Activated T-cell treated with anti-CD3 and anti-CD28 coated beads, Interleukin-2, amount 50 U/mL, for 1 hour (primary cell): Measurements from ENCODE around the gene AGAP3.
A peak's percentile ranks its signal among the peaks of the same experiment; 100 is the strongest.

Source experiments
- DNase-seq: peaks from one replicate; pipeline ENCODE4 v3.0.0-alpha.2; 2020

The AGAP3 gene

DNA sequence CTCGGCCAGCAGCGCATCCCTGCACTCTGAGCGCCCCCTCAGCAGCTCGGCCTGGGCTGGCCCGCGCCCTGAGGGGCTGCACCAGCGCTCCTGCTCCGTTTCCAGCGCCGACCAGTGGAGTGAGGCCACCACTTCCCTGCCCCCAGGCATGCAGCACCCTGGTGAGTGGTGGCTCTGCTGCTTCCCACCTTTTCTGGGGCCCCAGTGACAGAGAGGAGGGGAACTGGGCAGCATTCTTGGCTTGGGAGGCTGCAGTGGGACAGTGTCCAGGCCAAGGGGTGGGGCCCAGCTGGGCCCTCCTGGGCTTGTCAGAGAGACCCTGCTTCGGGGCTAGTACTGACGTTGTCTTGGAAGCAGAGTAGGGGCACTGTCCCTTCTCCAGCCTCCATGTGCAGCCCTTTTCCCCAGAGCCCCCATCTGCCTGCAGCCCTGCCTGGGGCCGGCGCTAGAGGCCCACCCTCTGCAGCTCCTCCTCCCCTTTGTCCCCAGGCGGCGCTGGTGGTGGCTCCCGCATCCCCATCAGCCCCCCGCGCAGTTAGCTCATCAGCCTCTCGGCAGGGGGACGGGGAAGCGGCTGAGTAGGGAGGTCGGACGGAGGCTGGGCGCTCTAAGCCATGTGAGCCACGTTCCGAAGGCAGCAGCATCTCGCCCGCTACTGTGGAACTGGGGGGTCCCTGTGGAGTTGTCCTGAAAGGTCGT is 52.0 kb downstream of the AGAP3 start:
- DNase-seq: peak; percentile 13

DNA sequence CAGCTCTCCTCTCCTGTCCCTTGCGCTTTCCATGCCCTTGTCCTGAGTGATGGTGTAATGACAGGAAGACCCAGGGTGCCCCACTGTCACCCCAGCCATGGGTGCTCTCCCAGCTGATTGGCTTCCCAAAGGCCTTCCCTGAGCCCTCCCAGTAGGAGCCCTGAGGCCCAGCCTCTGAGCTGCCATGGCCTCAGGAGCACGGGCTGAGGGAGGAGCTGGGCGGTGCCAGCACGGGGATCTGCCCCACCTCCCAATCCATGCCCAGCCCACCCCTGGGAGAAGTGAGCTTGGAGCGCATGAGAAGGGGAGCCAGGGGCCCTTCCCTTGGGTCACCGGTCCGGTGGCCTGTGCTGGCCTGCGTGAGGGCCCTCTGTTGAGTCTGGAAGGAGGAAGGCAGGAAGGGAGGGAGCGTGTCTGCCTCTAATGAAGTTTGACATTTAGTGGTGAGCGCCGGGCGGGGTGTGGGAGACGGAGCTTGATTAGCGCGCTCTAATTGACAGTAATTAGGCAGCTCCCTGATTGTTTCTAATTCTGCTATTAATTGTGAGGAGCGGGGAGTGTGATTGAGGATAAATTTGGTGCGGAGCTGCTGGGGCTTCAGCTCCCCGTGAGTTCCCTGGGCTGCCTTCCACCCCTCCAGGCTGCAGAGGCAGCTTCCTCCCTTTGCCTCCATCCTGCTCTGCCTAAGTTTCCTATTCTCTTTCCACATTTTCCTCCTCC is 53.0 kb downstream of the AGAP3 start:
- DNase-seq: peak; percentile 10

DNA sequence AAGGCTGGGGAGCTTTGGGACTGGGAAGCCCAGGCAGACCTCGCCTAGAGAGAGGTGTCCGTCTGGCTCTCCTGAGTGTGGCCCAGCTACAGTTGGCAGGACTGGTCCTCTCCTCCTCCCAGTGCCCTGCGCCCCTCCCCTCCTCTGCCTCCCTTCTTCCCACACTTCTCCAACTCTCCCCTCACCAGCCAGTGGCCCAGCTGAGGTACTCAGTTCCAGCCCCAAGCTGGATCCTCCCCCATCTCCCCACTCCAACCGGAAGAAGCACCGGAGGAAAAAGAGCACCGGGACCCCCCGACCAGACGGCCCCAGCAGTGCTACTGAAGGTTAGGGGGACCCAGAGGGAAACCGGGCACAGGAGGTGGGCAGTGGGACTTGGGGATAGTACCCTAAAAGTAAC is 53.5 kb downstream of the AGAP3 start:
- no peak for DNase-seq

DNA sequence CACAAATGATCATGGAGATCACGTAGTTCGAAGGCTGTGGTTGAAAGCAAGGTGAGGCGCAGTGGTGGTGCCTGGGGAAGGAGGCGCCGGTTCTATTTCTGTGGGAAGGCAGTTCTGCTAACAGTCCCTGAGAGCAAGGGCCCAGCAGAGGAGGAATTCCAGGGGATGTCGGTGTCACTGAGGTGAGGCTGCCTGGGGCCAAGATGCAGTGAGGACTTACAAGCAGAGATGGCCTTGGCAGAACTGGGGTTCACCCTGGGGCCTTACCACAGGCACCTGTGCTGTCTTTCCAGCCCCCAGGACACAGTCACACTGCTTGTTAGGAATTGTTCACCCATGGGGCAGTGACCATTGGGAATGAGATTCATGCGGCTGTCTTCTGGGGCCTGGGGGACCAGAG is 54.6 kb downstream of the AGAP3 start:
- peak; percentile 14 for DNase-seq

DNA sequence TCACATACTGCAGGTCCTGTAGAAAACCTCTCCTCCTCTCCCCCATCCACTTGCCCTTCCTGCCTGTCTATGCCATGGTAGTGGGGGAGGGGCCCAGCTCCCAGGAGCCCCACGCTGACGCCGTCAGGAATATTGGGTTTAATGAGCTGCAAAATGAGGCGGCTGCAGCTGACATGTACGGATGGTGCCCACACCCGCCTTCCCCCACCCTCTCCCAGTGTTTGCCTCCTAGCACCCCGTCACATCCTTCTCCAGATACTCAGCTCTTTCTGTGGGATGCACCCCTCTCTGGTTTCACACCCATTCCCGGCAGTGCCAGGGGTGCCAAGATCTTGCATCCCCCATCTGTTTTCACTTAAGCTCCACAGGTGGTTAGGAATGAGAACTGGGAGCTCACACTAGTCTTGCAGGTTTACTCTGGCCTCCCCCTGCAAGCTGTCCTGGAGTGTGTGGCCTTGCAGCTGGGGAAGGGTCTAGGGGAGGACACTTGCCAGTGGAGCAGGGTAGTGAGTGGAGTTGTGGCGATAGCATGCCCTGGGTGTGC is 55.1 kb downstream of the AGAP3 start:
- peak; percentile 11 for DNase-seq

DNA sequence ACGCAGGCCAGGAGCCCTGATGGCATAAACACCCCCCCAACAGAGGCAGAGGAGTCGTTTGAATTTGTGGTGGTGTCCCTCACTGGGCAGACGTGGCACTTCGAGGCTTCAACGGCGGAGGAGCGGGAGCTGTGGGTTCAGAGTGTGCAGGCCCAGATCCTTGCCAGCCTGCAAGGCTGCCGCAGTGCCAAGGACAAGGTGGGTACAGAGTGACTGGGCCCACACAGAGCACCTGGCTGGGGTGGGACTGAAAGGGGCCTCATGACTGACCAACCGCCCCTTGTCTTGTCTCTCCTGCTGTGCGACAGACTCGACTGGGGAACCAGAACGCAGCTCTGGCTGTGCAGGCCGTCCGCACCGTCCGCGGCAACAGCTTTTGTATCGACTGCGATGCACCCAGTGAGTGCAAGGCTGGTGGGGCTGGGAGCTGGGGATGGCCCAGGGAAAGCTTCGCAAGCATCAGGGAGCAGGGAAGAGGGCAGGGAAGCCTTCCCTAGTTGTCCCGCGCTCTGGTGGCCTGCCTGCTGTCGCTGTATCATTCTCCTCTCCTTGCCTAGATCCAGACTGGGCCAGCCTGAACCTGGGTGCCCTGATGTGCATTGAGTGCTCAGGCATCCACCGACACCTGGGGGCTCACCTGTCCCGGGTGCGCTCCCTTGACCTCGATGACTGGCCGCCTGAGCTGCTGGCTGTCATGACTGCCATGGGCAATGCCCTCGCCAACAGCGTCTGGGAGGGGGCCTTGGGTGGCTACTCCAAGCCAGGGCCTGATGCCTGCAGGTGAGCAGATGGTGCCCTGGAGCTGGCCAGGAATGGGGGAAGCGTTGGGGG is 55.8 kb downstream of the AGAP3 start:
- DNase-seq: peak; percentile 11

DNA sequence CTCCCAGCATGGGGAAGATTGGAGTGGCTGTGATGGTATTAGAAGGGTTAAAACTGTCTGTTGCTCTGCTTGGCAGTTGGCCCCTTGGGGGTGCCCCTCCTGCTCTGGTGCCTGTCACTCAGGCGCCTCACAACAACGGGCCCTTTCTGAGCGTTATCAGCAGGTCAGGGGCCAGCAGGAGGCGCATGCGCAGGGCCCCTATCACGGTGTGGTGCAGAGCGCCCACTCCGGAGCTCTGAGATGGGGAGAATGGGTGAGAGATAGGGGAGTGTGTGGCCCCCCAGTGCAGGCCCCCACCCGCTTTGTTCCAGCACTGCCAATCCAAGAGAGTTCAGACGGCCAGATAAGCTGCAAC is 56.4 kb downstream of the AGAP3 start:
- DNase-seq: peak; percentile 10

DNA sequence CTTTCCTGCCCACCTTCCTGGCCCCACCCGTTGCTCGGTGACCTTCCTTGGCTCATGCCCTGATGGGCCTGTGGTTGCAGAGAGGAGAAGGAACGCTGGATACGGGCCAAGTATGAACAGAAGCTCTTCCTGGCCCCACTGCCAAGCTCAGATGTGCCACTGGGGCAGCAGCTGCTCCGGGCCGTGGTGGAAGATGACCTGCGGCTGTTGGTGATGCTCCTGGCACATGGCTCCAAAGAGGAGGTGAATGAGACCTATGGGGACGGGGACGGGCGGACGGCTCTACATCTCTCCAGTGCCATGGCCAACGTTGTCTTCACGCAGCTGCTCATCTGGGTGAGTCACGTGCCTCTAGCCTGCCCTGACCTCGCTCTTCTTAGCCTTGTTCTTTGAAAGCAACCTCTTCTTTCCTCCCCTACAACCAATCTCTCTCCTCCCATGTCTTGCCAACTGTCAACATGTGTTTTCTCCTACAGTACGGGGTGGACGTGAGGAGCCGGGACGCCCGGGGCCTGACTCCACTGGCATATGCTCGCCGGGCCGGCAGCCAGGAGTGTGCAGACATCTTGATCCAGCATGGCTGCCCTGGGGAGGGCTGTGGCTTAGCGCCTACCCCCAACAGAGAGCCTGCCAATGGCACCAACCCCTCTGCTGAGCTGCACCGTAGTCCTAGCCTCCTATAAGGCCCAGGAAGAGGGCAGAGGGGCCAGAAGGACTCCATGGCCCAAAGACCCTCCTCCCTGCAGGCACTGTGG is 57.2 kb downstream of the AGAP3 start:
- DNase-seq: peak; percentile 10

DNA sequence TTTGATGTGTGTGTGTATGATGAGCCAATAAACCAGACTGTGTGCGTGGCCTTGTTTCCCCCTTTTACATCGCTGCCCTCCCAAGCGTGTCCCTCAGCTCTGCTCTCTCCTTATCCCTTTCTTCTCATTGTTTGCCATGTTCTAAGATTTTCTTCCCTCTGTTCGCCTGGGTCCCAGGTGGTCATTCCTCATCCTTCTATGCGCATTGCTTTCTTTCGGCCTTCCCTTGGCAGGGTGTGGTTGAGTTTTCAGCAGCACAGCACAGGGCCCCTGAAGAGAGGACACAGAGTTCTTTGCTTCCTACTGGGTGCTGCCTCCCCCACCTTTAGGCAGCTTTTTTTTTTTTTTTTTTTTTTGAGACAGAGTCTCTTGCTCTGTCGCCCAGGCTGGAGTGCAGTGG is 58.1 kb downstream of the AGAP3 start:
- no peak for DNase-seq

DNA sequence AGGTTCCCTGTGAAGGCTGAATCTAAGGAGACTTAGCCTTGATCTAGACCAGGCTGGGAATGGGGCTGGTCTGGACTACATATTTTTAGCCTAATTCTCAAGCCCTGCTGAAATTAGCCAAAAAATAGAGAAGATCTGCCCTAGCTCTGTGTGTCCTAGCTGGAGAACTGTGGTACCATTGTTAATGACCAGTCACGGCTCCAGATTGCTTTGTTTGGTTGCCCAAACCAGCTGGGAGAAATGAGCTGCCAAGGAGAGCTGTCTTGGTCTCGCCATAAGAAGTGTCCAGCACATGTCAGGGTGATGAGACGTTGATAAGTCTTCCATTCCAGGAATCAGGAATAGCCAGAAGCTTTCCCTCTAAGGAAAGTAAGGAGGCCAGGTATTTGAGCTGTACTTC is 60.5 kb downstream of the AGAP3 start:
- no peak for DNase-seq

DNA sequence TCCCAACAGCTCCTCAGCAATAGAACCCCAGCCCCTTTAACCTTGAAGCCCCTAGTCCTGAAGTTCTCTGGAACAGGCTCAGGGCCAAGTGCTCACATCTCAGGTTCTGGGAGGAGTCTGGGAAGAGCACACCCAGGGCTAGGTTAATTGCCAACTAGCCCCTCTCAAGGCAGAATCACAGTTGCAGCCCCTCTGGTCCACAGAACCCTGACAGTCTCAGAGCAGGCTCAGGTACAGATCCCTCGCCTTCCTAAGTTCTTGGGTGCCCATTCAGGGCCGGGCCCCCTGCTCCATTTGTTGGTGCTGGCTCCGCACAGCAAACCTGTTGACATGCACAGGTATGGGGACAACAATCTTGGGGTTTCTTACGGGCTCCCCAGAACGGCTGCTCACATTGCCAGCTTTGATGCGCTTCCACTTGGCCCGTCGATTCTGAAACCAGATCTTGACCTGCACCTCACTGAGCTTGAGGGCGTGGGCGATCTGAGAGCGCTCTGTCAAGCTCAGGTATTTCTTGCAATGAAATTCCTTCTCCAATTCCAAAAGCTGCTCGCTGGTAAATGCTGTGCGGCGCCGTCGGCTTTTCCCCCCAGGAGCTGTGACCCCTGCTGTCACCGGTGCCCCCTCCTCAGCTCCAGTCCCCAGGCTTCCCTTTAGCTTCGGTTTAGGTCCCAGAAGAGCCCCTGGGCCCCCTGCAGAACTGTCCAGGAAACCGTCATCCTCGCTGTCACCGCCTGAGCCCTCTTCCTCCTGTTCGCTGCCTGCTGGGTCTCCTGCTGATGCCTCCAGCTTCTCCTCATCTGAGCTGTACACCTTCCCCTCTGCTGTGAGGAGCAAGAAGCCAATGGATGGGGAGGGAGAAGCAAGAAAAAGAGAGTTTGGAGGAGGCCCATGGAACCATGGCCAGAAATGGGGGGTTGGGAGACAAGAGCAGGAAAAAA is 62.3 kb downstream of the AGAP3 start:
- DNase-seq: peak; percentile 15

DNA sequence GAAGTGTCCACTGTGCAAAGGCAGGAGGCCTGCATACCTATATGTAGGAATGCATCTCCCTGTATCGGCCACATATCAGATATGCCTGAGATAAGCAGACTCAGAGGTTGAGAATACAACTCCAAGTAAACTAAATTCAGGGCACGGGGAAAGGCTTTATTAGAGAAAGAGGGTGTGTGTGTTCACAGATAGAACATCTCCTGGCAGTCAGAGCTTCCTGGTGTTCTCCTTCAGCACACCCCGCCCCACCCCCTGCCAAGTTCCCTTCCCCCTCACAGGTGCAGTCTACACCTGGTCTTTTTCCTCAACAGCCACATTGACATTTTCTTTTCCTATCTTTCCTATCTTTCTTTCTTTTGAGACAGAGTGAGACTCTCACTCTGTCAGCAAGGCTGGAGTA is 64.1 kb downstream of the AGAP3 start:
- no peak for DNase-seq

DNA sequence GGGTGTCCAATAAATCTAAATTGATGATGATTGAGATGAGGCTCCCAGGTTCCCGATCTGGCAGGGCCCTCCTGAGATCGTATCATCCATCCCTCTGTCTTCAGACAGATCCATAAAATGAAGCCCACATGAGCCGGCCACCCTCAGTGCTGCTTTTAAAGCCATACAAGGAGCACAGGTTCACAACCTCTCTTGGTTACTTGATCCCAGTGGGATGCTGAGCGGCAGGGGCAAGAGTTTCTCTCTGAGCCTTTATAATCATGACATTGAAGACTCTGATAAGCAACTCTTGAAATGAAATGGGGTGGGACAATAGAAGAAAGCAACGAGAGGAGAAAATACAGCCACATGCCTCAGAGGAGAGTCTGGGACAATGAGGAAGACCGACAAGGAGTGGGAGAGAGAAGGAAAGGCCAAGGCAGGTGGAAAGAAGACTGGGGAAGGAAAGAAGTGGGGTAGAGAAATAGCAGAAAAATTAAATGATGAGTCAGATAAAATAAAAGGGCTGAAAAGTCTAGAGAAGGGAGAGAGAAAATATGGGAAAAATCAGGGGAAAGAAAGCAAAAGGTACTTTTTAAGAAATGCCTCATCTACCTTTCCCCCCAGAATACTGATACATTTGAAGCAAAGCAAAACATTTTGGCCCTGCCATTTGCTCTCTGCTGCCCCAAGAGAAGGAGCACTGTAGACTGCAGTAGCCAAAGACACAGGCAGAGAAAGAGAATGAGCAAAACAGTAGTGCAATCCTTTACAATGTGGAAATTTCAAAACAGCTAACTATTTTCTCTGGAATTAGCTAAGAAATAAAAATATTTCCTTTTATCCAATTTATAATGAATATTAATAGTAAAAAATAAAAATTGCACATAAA is 66.6 kb downstream of the AGAP3 start:
- peak; percentile 4 for DNase-seq

DNA sequence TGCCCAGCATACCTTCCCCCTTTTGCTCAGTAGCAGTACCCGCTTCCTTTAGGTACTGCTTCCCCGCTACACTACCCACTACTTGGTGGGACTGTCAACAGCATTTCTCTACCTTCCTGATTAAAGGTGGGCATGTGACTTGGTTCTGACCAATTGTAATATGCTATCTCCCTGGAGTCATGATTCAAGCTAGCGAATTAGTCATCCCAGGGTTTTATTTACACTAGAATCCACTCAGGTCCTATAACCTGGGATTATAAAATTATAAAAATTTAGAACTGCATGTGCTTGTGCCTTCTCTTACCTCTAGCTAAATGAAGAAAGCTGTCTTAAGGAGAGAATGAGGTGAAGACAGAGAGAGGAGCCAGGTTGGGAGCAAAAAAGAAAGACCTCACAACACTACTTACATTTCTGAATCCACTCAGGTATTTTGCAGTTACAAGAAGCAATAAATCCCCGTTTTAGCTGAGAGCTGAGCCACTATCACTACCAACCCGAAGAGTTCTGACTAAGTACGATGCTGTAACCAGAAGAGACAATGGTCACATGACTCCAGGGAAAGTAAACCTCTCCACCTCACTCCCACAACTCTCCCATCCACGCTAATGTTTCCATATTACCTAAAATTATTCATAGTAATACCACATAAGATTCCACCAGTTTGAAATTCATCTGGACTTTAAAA is 71.5 kb downstream of the AGAP3 start:
- DNase-seq: peak; percentile 4

DNA sequence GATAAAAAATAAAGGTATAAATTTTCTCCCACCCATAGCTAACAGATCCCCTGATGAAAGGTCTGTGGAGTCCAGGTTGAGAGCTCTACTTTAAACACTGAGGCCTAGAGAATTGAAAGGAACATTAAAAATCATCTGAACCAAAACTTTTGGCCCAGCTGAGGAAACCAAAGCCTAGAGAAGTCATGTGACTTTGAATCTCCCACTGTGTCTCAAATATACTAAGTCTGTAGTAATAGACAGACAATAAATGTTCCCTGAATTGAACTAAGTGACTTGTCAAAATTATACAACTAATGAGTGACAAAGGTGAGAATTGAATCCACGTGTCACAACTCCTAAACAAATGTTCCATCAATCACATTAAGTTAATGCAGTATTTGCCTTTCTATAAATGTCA is 75.5 kb downstream of the AGAP3 start:
- DNase-seq: no peak

DNA sequence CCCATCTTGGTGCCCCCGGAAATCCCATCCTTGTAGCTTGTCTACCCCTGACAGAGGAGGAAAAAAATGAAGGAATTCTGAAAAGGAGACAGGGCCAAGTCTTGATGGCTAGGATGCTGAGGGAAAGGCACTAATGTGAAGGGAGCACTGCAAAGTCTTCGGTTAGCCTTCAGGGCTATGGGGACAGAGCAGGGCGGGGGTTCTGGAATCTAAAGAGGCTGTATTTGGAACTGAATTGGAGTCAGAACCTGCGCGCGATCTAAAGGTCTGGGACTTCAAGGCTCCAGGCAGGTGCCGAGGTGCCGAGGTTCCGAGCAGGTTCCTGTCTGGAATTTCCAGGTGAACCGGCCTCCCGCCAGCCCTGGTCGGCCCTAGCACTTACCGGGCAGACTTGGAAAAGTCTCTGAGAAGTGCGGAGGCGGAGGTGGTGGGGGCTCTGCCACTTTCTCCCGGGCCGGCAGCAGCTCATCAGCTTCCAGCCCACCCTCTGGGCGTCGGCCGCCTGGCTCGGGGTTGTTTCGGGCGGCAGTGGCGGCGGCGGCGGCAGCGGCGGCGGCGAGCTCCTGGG is 80.4 kb downstream of the AGAP3 start:
- DNase-seq: no peak

DNA sequence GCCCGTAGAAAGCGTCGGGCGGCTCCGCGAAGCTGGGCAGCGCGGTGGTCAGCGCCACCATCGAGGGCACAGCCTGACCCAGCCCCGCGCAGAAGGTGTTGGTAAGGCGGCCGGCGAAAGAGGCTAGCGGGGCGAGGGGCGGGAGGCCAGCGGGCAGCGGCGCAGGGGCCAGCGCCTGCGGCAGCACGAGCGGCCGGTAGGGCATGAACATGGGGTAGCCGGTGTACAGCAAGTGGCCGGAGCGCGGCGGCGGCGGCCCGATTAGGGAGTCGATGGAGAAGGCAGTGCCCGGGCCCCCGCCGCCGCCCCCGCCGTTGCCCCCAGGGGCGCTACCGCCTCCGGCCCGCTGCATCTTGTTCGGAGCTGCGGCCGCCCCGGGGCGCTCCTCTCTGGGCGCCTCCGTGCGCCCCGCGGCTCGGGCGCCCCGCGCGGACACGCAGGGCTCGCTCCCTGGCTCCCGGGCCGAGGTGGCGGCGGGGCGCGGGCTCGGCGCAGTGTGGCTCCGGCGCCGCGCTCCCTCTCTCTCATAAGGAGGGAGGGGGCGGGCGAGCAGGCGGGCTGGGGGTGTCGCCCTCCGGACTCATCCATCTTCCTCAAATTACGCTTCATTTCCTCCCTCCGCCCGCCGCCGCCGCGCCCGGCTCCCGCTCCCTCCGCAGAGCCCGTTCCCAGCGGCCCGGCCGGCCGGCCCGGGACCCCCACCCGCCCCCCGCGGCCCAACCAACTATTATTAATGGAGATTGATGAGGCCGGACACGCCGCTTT is 81.1 kb downstream of the AGAP3 start, which contains the start of gene GBX1:
Gene GBX1 (minus strand): TSS at position 498 of the 765 bp plus-strand sequence. CDS start 146 bp downstream, at position 352.
- DNase-seq: peak; percentile 46

DNA sequence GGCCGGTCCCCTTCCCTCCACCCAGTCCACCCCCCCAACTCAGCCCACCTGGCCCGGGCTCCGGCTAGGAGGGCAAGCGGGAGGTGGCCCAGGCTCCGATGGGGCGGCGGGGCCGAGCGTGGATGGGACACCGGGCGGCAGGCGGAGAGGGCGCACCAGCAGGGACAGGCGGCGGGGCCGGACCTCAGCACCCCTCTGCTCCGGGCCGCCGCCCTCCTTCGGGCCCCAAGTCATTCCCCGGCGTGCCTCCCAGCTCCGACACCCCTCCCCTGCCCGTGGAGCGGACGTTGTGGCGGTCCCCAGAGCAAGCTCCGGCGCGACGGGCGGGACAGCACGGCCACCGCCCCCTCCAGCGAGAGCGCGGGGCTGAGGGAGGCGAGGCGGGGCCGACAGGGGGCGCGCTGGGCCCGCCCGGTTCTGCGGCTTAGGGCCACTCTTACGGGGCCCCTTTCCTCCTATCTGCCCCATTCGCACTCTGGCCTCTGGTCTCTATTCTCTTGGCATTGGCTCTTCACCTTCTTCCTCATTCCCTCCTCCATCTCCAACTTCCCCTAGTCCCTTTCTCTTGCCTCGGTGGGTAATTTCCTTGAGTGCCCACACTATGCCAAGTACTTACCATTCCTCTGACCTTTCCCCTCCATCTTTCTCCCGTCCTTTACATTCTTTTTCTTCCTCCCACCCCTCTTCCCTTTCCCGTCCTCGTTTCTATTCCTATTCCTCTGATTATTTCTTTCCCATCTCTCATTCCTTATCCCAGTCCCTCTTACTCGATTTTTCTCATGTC is 81.9 kb downstream of the AGAP3 start:
- peak; percentile 74 for DNase-seq
